K562 (cell line): ENCODE measurements around the gene MAGI1.

Experiments
- ARNT ChIP-seq, 2 experiments: fragments of 450-650 bp; IDR thresholded peaks; 2 replicates each; pipeline ENCODE4 v1.6.1; 2016; ENCODE audit warnings: mild to moderate bottlenecking in 1 of 2
- BRF2 ChIP-seq: IDR thresholded peaks from 3 replicates; pipeline ENCODE4 v1.6.1; 2011; ENCODE audit warnings: borderline replicate concordance, mild to moderate bottlenecking; ENCODE audit not compliant: insufficient read length, insufficient read depth
- CHD2 ChIP-seq: IDR thresholded peaks from 2 replicates; pipeline ENCODE4 v1.6.1; 2011; ENCODE audit warnings: low read depth, low read length
- CTCF ChIP-seq, 3 experiments: IDR thresholded peaks in 2 of 3; conservative IDR thresholded peaks in 1 of 3; 2 replicates each; pipeline ENCODE4 v1.5.1; 2011 to 2012; ENCODE audit warnings: low read length in 3 of 3, mild to moderate bottlenecking in 3 of 3, control low read depth in 2 of 3, improper control_type of control experiment in 1 of 3, inconsistent platforms in 1 of 3, low read depth in 1 of 3, mixed read lengths in 1 of 3, moderate library complexity in 1 of 3; ENCODE audit not compliant: insufficient read depth in 2 of 3
- JUN ChIP-seq, 2 experiments: sonication (generic) in 1 of 2; formaldehyde crosslinking in 1 of 2; IDR thresholded peaks; 2 replicates each; pipeline versions ENCODE4 v1.6.1 to v1.8.0; 2012 to 2022; ENCODE audit warnings: borderline replicate concordance in 2 of 2, mild to moderate bottlenecking in 2 of 2, improper control_type of control experiment in 1 of 2, low read depth in 1 of 2, low read length in 1 of 2, missing genetic modification reagents in 1 of 2
- MLX ChIP-seq, 2 experiments: fragments of 450-650 bp in 1 of 2; sonication (generic) in 1 of 2; formaldehyde crosslinking; conservative IDR thresholded peaks; 2 replicates each; pipeline versions ENCODE4 v1.4.0 to v1.8.1; 2020 to 2022; ENCODE audit warnings: mild to moderate bottlenecking in 1 of 2, missing genetic modification reagents in 1 of 2
- SAP30 ChIP-seq: fragments of 200-600 bp; sonication (generic); IDR thresholded peaks from 2 replicates; pipeline ENCODE4 v1.6.1; 2012; ENCODE audit warnings: borderline replicate concordance, low read depth, mild to moderate bottlenecking, moderate library complexity, low read length, control low read depth, inconsistent platforms; ENCODE audit not compliant: insufficient read depth, poor library complexity, severe bottlenecking
- ZBTB49 ChIP-seq: sonication (generic); formaldehyde crosslinking; IDR thresholded peaks from 2 replicates; pipeline ENCODE4 v1.8.0; 2022; ENCODE audit warnings: missing genetic modification reagents, mild to moderate bottlenecking, borderline replicate concordance

- TF ChIP-seq JUN (IDR thresholded peaks at IDR 0.05; ENCODE audit: borderline replicate concordance, low read depth, low read length): no peak
- TF ChIP-seq JUN (CRISPR knock-in tag; IDR thresholded peaks at IDR 0.05; ENCODE audit: borderline replicate concordance): no peak
- TF ChIP-seq ARNT (IDR thresholded peaks at IDR 0.05): no peak
- TF ChIP-seq MLX (CRISPR knock-in tag; conservative IDR thresholded peaks at IDR 0.05): no peak
- TF ChIP-seq BRF2: no peak
- TF ChIP-seq CHD2: no peak
- TF ChIP-seq ZBTB49 (CRISPR knock-in tag): no peak
- no peak for TF ChIP-seq SAP30
- TF ChIP-seq CTCF (IDR thresholded peaks at IDR 0.05 in 2 of 3, conservative IDR thresholded peaks at IDR 0.05 in 1 of 3; ENCODE audit: insufficient read depth in 2 of 3, low read depth in 1 of 3, low read length in 3 of 3): no peak
Measured at GRCh38 chr3:65861718-65862117, 177.0 kb downstream of the MAGI1 start.
